Measurements from ENCODE around the gene ANKH. TPM values are rescaled to one million over a fixed set of nuclear protein-coding genes. Genes with fewer than 3 reads are reported as not detected.

The ANKH gene
- total and polyA plus RNA-seq, 2 of the 13 experiments (the other 11 are each of a cell fraction or from before 2014, with no cell fraction given) = 25.0 to 36.0 TPM

- H3K27ac ChIP-seq (ENCODE audit: extremely low read length, insufficient read depth, low read length) = peak overlapping the region; percentile 76
- no peak overlapping the region for H3K4me3 ChIP-seq (replicated peaks in 1 of 3; ENCODE audit: insufficient read depth in 1 of 3, low read depth in 2 of 3, low read length in 3 of 3)
- ChIA-PET POLR2A (interaction anchor here (2.1 kb wide), 1 partner anchor 25 kb away, joined by 13 read pairs; no protein-coding TSS in a partner anchor), CTCF (ENCODE audit: low intra/inter-chr PET ratio, low total read pairs) (no interaction called here)
- no peaks in the 10 kb centered on the region for H3K27me3 ChIP-seq (ENCODE audit: control insufficient read depth in 1 of 2, insufficient read depth in 2 of 2, low read length in 2 of 2)
- H3K79me2 ChIP-seq (ENCODE audit: insufficient read depth, low read length) = no peaks in the 10 kb centered on the region
- BruUV-seq (replicated peaks) = no TSS peak
- ATAC-seq (peak; percentile 77), DNase-seq (ENCODE audit: low spot score) (peak; percentile 81), FAIRE-seq (peak; percentile 78)
- 22% methylated on average over 6 of the region's 6 CpGs for WGBS (ENCODE audit: low lambda C conversion rate)
- intact Hi-C loops (cut with micrococcal nuclease; ENCODE audit: unreplicated experiment) (no loop called here), in situ Hi-C loops (cut with HindIII; ENCODE audit: extremely low pct_ligation_motif_present, low pct_unique_long_range_greater_than_20kb) (no loop called here)
- peak overlapping the region; percentile 40 for H3K4me2 ChIP-seq (ENCODE audit: low read depth, low read length)
- no peaks in the 10 kb centered on the region for H3K9me3 ChIP-seq (ENCODE audit: low read length)
- H2AFZ ChIP-seq (ENCODE audit: low read length) = no peak overlapping the region
- no peak overlapping the region; the same call in 1 of the 2 replicates for H3K9ac ChIP-seq (ENCODE audit: insufficient read depth, low read depth, low read length)
- peaks cover 33% of the 10 kb centered on the region for H3K4me1 ChIP-seq (ENCODE audit: insufficient read depth, low read length)
- H3K36me3 ChIP-seq (replicated peaks in 1 of 2; ENCODE audit: control insufficient read depth in 1 of 2, insufficient read depth in 2 of 2, low read length in 2 of 2) = peaks cover 12 to 32% of the 10 kb centered on the region in 2 experiments; a peak in 4 of 5 replicates
- no peaks in the 10 kb centered on the region for H4K20me1 ChIP-seq (ENCODE audit: insufficient read depth, low read length)
- TF ChIP-seq PHF8 (CRISPR knock-in tag; IDR thresholded peaks at IDR 0.05) (no peak), HNRNPUL1 (IDR thresholded peaks at IDR 0.05; ENCODE audit: low read depth, low read length) (no peak), MZF1 (CRISPR knock-in tag; IDR thresholded peaks at IDR 0.05; ENCODE audit: borderline replicate concordance) (no peak), SP5 (CRISPR knock-in tag; IDR thresholded peaks at IDR 0.05; ENCODE audit: borderline replicate concordance, low read depth) (peak; percentile 24; the same call in 1 of the 2 replicates), DMAP1 (CRISPR knock-in tag; IDR thresholded peaks at IDR 0.05) (peak; percentile 41; the same call in 1 of the 2 replicates), MED1 (CRISPR knock-in tag; IDR thresholded peaks at IDR 0.05) (peak; percentile 51; the same call in 1 of the 2 replicates), ZNF564 (CRISPR knock-in tag; IDR thresholded peaks at IDR 0.05) (peak; percentile 61; the same call in 1 of the 2 replicates), GATAD2A (CRISPR knock-in tag; IDR thresholded peaks at IDR 0.05) (peak; percentile 80), HMG20A (CRISPR knock-in tag; IDR thresholded peaks at IDR 0.05; ENCODE audit: borderline replicate concordance) (peak; percentile 57; the same call in 1 of the 2 replicates), SMAD3 (CRISPR knock-in tag; IDR thresholded peaks at IDR 0.05) (no peak), BCL3 (CRISPR knock-in tag; IDR thresholded peaks at IDR 0.05) (no peak), SOX5 (CRISPR knock-in tag; IDR thresholded peaks at IDR 0.05; ENCODE audit: borderline replicate concordance) (peak; percentile 53; the same call in 1 of the 2 replicates), RXRA (CRISPR knock-in tag; IDR thresholded peaks at IDR 0.05) (peak; percentile 45; the same call in 1 of the 2 replicates), CREM (IDR thresholded peaks at IDR 0.05) (peak; percentile 34; the same call in 1 of the 2 replicates), CREM (CRISPR knock-in tag; IDR thresholded peaks at IDR 0.05) (no peak), FOXP1 (IDR thresholded peaks at IDR 0.05) (no peak), FOXP1 (CRISPR knock-in tag; IDR thresholded peaks at IDR 0.05) (peak; percentile 57; the same call in 1 of the 2 replicates)
- TF ChIP-seq, protein P1, sequence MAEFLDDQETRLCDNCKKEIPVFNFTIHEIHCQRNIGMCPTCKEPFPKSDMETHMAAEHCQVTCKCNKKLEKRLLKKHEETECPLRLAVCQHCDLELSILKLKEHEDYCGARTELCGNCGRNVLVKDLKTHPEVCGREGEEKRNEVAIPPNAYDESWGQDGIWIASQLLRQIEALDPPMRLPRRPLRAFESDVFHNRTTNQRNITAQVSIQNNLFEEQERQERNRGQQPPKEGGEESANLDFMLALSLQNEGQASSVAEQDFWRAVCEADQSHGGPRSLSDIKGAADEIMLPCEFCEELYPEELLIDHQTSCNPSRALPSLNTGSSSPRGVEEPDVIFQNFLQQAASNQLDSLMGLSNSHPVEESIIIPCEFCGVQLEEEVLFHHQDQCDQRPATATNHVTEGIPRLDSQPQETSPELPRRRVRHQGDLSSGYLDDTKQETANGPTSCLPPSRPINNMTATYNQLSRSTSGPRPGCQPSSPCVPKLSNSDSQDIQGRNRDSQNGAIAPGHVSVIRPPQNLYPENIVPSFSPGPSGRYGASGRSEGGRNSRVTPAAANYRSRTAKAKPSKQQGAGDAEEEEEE (CRISPR knock-in tag; IDR thresholded peaks at IDR 0.05; ENCODE audit: borderline replicate concordance) = no peak
- TF ChIP-seq, protein P2, sequence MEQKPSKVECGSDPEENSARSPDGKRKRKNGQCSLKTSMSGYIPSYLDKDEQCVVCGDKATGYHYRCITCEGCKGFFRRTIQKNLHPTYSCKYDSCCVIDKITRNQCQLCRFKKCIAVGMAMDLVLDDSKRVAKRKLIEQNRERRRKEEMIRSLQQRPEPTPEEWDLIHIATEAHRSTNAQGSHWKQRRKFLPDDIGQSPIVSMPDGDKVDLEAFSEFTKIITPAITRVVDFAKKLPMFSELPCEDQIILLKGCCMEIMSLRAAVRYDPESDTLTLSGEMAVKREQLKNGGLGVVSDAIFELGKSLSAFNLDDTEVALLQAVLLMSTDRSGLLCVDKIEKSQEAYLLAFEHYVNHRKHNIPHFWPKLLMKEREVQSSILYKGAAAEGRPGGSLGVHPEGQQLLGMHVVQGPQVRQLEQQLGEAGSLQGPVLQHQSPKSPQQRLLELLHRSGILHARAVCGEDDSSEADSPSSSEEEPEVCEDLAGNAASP (CRISPR knock-in tag; IDR thresholded peaks at IDR 0.05; ENCODE audit: borderline replicate concordance) = peak; percentile 65; the same call in 1 of the 2 replicates
- TF ChIP-seq, protein P3, sequence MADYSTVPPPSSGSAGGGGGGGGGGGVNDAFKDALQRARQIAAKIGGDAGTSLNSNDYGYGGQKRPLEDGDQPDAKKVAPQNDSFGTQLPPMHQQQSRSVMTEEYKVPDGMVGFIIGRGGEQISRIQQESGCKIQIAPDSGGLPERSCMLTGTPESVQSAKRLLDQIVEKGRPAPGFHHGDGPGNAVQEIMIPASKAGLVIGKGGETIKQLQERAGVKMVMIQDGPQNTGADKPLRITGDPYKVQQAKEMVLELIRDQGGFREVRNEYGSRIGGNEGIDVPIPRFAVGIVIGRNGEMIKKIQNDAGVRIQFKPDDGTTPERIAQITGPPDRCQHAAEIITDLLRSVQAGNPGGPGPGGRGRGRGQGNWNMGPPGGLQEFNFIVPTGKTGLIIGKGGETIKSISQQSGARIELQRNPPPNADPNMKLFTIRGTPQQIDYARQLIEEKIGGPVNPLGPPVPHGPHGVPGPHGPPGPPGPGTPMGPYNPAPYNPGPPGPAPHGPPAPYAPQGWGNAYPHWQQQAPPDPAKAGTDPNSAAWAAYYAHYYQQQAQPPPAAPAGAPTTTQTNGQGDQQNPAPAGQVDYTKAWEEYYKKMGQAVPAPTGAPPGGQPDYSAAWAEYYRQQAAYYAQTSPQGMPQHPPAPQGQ (CRISPR knock-in tag; IDR thresholded peaks at IDR 0.05; ENCODE audit: borderline replicate concordance) = no peak
Measured at GRCh38 chr5:14753292-14753691, 118.3 kb downstream of the ANKH start.
